ENCODE results near the gene CYP27A1. TPM values are rescaled to one million over a fixed set of nuclear protein-coding genes. Genes with fewer than 3 reads are reported as not detected.

Gene CYP27A1
- total and polyA plus RNA-seq, 9 donors: 22.0 to 59.5 (median 34.4) TPM

- H3K4me1 ChIP-seq (ENCODE audit: insufficient read depth): peaks cover 1% of the 10 kb centered on the region
- DNase-seq: no peak
- no peaks in the 10 kb centered on the region for H3K27me3 ChIP-seq
- intact Hi-C loops (cut with DNase I): loop anchor here in 1 of 4 donors (10.0 kb wide), 1 partner anchor 90 kb away; no protein-coding TSS in a partner anchor
- no peak overlapping the region for H3K4me3 ChIP-seq
- no peaks in the 10 kb centered on the region for H3K36me3 ChIP-seq
- 91 to 97% (median 97%) methylated on average over 8 of the region's 8 CpGs for WGBS, 3 donors
- TF ChIP-seq POLR2A (IDR thresholded peaks at IDR 0.05) (no peak), EP300 (IDR thresholded peaks at IDR 0.05) (no peak), CTCF (IDR thresholded peaks at IDR 0.05) (no peak)
- no peaks in the 10 kb centered on the region for H3K9me3 ChIP-seq
- no peak overlapping the region for H3K27ac ChIP-seq
Observed at GRCh38 chr2:218734190-218734975, 47.6 kb upstream of the CYP27A1 start.

- Histone ChIP-seq H3K4me1 (ENCODE audit: insufficient read depth) (peaks cover 1% of the 10 kb centered on the region), H3K4me3 (no peak overlapping the region), H3K27me3 (no peaks in the 10 kb centered on the region), H3K9me3 (no peaks in the 10 kb centered on the region), H3K36me3 (no peaks in the 10 kb centered on the region), H3K27ac (no peak overlapping the region)
- 77 to 85% (median 83%) methylated on average over 2 of the region's 2 CpGs for WGBS, 3 donors
- DNase-seq: no peak
- TF ChIP-seq CTCF (IDR thresholded peaks at IDR 0.05): no peak
- no peak for TF ChIP-seq POLR2A (IDR thresholded peaks at IDR 0.05)
- TF ChIP-seq EP300 (IDR thresholded peaks at IDR 0.05): no peak
- intact Hi-C loops (cut with DNase I): loop anchor here in 1 of 4 donors (10.0 kb wide), 1 partner anchor 88 kb away; no protein-coding TSS in a partner anchor
Observed at GRCh38 chr2:218736531-218736930, 45.4 kb upstream of the CYP27A1 start.

DNA sequence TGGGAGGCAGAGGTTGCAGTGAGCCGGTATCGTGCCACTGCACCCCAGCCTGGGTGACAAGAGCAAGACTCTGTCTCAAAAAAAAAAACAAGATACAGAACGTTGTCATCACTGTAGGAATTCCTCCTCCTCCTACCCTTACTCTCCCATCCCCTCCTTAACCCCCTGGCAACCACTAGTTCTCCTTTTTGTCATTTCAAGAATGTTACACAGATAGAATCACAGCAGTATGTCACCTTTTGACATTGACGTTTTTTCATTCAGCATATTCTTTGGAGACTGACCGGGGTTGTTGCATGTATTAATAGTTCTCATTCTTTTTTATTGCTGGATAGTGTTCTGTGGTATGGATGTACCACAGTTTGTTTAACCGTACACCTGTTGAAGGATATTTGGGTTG is 38.9 kb upstream of the CYP27A1 start:
- Histone ChIP-seq H3K36me3 (no peaks in the 10 kb centered on the region), H3K27me3 (no peaks in the 10 kb centered on the region), H3K27ac (no peak overlapping the region), H3K4me3 (no peak overlapping the region), H3K4me1 (ENCODE audit: insufficient read depth) (no peaks in the 10 kb centered on the region), H3K9me3 (no peaks in the 10 kb centered on the region)
- TF ChIP-seq EP300 (IDR thresholded peaks at IDR 0.05) (no peak), POLR2A (IDR thresholded peaks at IDR 0.05) (no peak), CTCF (IDR thresholded peaks at IDR 0.05) (no peak)
- intact Hi-C loops (cut with DNase I): no loop called here
- DNase-seq: no peak
- 81 to 83% (median 82%) methylated on average over 6 of the region's 6 CpGs for WGBS, 3 donors

DNA sequence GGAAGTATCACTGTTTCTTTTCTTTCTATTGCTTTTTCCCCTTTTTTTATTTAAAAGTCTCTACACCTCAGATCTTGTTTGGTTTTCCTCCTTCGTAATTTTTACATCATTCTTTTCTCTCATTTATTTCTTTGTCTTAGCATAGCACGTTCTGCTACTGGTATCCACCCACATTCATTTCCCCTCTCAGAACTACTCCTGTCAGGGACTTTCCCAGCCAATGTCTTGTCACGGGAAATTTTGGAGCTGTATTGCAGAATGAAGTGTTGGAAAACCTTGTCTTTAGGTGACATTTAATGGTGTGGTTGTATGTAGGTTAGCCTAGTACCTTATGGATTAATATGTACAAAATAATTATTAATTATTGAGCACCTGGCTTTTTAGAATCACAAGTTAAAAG is 37.3 kb upstream of the CYP27A1 start:
- no peak for DNase-seq
- Histone ChIP-seq H3K36me3 (no peaks in the 10 kb centered on the region), H3K4me3 (no peak overlapping the region), H3K27me3 (no peaks in the 10 kb centered on the region), H3K9me3 (no peaks in the 10 kb centered on the region), H3K4me1 (ENCODE audit: insufficient read depth) (no peaks in the 10 kb centered on the region), H3K27ac (no peak overlapping the region)
- intact Hi-C loops (cut with DNase I): no loop called here
- WGBS, 3 donors: 78 to 91% (median 83%) methylated on average over 3 of the region's 3 CpGs
- TF ChIP-seq EP300 (IDR thresholded peaks at IDR 0.05) (no peak), CTCF (IDR thresholded peaks at IDR 0.05) (no peak), POLR2A (IDR thresholded peaks at IDR 0.05) (no peak)
